Skeletal muscle tissue (tissue), 4 donors: ENCODE measurements around the gene ADAMTSL5. TPM values are rescaled to one million over a fixed set of nuclear protein-coding genes. Genes with fewer than 3 reads are reported as not detected.
"Not testable (repeated sequence)": the region's sequence is repeated elsewhere in the genome, so short reads cannot be mapped to it uniquely, and the experiment has no call there.

Source experiments
- H3K27ac ChIP-seq: one replicate; pipeline ENCODE4 v1.7.0; 2013; ENCODE audit warnings: mild to moderate bottlenecking, low read depth, low read length, inconsistent platforms
- H3K27me3 ChIP-seq, 3 donors: one replicate each; pipeline ENCODE4 v1.7.0; 2013; ENCODE audit warnings: low read length in 3 of 3; ENCODE audit not compliant: control insufficient read depth in 3 of 3, insufficient read depth in 3 of 3
- H3K36me3 ChIP-seq, 3 donors: one replicate each; pipeline ENCODE4 v1.7.0; 2013; ENCODE audit warnings: low read length in 3 of 3; ENCODE audit not compliant: control insufficient read depth in 3 of 3, insufficient read depth in 3 of 3
- H3K4me1 ChIP-seq, 3 donors: one replicate each; pipeline ENCODE4 v1.7.0; 2013; ENCODE audit warnings: low read length in 3 of 3, mild to moderate bottlenecking in 3 of 3; ENCODE audit not compliant: control insufficient read depth in 3 of 3, insufficient read depth in 3 of 3
- H3K4me3 ChIP-seq, 3 donors: one replicate each; pipeline ENCODE4 v1.7.0; 2013; ENCODE audit warnings: low read length in 3 of 3
- H3K9ac ChIP-seq, 3 donors: one replicate each; pipeline ENCODE4 v1.7.0; 2013; ENCODE audit warnings: low read length in 3 of 3, mild to moderate bottlenecking in 3 of 3, moderate library complexity in 2 of 3, low read depth in 1 of 3
- H3K9me3 ChIP-seq, 3 donors: one replicate each; pipeline ENCODE4 v1.7.0; 2013; ENCODE audit warnings: low read length in 3 of 3; ENCODE audit not compliant: control insufficient read depth in 3 of 3
- total RNA-seq: library from RNA; depleted of rRNA; stranded (reverse); fragments of >200 nt; gene quantifications from one replicate; pipeline ENCODE4 v1.2.3, GENCODE V29; 2014
- donor health status: Osteomylitis.

The ADAMTSL5 gene
- total RNA-seq, 1 donor from 2014 or later, result 3.1 TPM

DNA sequence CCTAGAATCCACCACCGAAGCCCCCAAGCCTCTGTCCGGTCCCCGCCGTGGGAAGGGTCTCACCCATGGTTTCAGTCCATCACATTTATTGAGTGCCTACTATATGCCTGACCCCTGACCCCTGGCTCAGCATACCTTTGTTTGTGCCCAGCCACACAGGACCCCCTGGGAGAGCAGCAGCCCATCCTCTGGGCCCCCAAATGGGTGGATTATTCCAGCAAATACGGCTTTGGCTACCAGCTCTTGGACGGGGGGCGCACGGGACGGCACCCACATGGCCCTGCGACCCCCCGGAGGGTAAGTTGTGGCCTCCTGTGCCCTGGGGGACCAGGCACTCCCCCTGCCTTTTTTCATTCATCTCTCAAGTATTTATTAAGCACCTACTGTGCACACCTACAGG is 18.8 kb upstream of the ADAMTSL5 start:
- no peak overlapping the region for H3K27ac ChIP-seq
- H3K9ac ChIP-seq, result no peak overlapping the region
- no peaks in the 10 kb centered on the region for H3K4me1 ChIP-seq
- H3K9me3 ChIP-seq, result no peaks in the 10 kb centered on the region
- H3K27me3 ChIP-seq, result peaks cover 19 to 55% (median 41%) of the 10 kb centered on the region in 3 donors
- no peaks in the 10 kb centered on the region for H3K36me3 ChIP-seq
- H3K4me3 ChIP-seq, result no peak overlapping the region

DNA sequence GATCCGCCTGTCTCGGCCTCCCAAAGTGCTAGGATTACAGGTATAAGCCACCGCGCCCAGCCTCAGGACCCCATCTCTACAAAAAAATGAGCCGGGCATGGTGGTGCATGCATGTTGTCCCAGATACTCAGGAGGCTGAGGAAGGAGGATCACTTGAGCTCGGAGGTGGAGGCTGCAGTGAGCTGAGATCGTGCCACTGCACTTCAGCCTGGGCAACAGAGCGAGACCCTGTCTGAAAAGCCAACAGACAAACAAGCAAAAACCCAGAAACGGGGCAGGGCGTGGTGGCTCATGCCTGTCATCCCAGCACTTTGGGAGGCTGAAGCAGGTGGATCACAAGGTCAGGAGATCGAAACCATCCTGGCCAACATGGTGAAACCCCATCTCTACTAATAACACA is 18.0 kb upstream of the ADAMTSL5 start:
- H3K27ac ChIP-seq, H3K9ac ChIP-seq, H3K36me3 ChIP-seq, H3K4me1 ChIP-seq, H3K9me3 ChIP-seq, H3K4me3 ChIP-seq: not testable (repeated sequence)
- peaks cover 26 to 62% (median 49%) of the 10 kb centered on the region in 3 donors for H3K27me3 ChIP-seq

DNA sequence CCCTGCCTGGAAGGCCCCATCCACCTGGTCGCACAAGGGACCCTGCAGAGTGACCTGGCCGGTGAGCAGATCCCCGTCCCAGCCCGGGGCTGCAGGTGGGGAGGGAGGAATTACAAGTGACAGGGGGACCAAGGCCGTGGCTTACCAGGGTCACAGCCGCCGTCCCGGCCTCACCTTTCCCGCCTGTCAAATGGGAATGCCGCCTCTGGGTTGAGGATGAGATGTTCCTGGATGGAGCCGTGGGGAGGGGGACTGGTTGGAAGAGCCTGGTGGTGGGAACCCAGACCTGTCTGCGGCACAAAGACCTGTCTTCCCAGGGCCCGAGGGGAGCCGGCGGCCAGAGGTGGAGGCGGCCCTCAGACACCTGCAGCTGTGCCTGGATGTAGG is 16.6 kb upstream of the ADAMTSL5 start:
- H3K9ac ChIP-seq, result no peak overlapping the region
- no peak overlapping the region for H3K27ac ChIP-seq
- peaks cover 41 to 67% (median 61%) of the 10 kb centered on the region in 3 donors for H3K27me3 ChIP-seq
- no peaks in the 10 kb centered on the region for H3K9me3 ChIP-seq
- H3K4me1 ChIP-seq, result peaks cover 0 to 6% (median 1%) of the 10 kb centered on the region in 3 donors
- no peak overlapping the region for H3K4me3 ChIP-seq
- H3K36me3 ChIP-seq, result no peaks in the 10 kb centered on the region

DNA sequence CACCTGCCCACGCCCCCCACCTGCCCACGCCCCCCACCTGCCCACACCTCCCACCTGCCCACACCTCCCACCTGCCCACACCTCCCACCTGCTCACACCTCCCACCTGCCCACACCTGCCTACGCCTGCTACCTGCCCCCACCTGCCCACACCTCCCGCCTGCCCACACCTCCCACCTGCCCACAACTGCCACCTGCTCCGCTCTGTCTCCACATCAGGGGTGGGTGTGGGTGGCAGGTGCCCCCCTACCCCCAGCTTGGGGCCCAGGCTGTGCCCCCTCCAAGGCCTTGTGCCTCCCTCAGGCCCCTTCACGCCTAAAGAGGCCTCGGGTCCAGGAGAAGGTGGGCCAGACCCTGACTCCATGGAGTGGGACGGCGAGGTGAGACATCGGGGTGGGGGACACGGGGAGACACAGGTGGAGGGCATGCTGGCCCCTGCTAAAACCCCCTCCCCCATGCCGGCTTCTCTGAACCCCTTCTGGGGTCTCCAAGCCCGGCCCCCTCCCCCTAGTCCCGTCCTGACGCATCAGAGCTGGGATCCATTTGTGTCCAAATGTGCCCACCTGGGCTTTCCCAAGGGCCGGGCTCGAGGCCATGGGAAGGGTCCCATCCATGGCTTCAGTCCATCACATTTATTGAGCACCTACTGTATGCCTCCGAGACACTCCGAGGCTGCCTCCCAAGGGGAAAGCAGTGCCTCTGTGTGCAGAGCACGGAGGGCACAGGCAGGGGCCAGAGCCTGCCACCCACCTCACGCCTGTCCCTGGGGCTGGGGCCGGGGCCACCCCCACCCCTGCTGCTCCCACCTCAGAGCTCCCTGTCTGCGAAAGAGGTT is 16.0 kb upstream of the ADAMTSL5 start:
- no peak overlapping the region for H3K9ac ChIP-seq
- no peak overlapping the region for H3K27ac ChIP-seq
- H3K9me3 ChIP-seq, result no peaks in the 10 kb centered on the region
- H3K4me1 ChIP-seq, result peaks cover 0 to 9% (median 3%) of the 10 kb centered on the region in 3 donors
- no peaks in the 10 kb centered on the region for H3K36me3 ChIP-seq
- H3K27me3 ChIP-seq, result peaks cover 44 to 70% (median 64%) of the 10 kb centered on the region in 3 donors
- H3K4me3 ChIP-seq, result no peak overlapping the region

DNA sequence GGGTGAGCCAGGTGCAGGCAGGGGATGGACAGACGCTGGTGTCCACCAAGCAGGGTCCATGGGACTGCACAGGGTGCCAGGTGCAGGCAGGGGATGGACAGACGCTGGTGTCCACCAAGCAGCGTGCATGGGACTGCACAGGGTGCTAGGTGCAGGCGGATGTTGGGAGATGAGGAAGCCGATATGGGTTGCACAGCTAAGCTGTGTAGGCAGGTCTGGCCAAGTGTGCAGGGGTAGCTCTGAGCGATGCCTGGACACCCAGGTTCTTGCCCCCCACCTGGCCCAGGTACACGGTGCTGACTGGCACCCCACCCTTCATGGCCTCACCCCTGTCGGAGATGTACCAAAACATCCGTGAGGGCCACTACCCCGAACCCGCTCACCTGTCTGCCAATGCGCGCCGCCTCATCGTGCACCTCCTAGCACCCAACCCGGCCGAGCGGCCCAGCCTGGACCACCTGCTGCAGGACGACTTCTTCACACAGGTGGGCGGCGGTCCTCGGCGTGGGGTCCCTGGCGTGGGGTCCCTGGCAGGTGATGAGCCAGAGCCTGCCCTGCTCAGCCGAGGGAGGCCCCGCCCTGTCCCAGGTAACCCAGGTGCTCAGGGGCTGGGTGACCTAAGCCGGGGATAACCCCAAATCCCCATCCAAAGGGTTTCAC is 15.0 kb upstream of the ADAMTSL5 start:
- Histone ChIP-seq H3K9me3 (no peaks in the 10 kb centered on the region), H3K27ac (no peak overlapping the region), H3K36me3 (no peaks in the 10 kb centered on the region), H3K9ac (no peak overlapping the region), H3K4me1 (peaks cover 0 to 9% (median 3%) of the 10 kb centered on the region in 3 donors), H3K4me3 (no peak overlapping the region), H3K27me3 (peaks cover 51 to 74% (median 68%) of the 10 kb centered on the region in 3 donors)

DNA sequence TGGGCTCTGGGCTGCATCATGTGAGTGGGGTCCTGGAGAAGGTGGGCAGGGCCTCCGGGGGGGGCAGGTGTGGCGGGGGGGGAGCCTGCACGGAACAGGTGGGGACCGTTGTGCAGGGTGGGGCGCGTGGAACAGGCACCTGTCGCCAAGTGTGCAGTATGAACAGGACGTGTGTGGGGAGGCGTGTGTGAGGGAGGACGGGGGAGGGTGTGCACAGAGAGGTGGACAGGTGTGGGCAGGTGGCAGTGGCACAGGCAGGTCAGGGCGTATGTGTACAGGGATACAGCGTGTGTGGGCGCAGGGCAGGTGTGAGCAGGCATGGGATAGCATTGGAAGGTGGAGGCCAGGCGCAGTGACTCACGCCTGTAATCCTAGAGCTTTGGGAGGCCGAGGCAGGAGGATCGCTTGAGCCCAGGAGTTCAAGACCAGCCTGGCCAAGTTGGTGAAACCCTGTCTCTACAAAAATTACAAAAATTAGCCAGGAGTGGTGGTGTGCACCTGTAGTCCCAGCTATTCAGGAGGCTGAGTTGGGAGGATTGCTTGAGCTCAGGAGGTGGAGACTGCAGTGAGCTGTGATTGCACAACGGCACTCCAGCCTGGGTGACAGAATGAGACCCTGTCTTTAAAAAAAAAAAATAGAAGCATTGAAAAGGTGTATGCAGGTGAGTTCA is 14.3 kb upstream of the ADAMTSL5 start:
- Histone ChIP-seq H3K27ac (no peak overlapping the region), H3K4me1 (peaks cover 0 to 9% (median 3%) of the 10 kb centered on the region in 3 donors), H3K36me3 (no peaks in the 10 kb centered on the region), H3K9ac (no peak overlapping the region), H3K9me3 (no peaks in the 10 kb centered on the region), H3K27me3 (peaks cover 51 to 73% (median 70%) of the 10 kb centered on the region in 3 donors), H3K4me3 (no peak overlapping the region)

DNA sequence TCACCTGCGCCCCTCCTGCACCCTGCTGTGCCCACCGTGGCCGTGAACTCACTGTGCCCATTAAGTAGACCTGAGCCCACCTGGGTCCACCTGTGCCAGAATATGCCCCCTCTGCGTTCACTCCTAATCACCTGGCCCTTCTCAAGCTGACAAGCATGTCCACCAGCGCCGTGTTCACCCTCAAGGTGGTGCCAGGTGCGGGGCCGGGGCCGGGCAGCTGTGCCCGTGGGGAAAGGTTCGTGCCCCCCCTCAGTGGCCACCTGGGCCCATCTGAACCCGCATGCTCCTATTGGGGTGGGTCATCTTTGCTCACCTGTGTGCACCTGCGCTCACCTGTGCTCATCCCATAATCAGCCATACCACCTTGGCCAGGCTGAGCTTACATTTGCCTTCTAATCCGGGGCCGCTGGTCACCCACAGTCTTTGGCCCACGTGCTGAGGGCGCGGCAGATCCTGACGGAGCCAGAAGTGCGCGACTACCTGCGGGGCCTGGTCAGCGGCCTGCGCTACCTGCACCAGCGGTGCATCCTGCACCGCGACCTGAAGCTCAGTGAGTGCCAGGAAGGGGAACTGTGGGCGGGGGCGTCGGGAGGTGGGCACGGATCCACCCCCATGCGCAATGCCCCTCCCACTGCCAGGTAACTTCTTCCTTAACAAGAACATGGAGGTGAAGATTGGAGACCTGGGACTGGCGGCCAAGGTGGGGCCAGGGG is 13.4 kb upstream of the ADAMTSL5 start:
- Histone ChIP-seq H3K27ac (no peak overlapping the region), H3K36me3 (no peaks in the 10 kb centered on the region), H3K27me3 (peaks cover 46 to 69% (median 65%) of the 10 kb centered on the region in 3 donors), H3K9ac (no peak overlapping the region), H3K4me1 (peaks cover 0 to 9% (median 3%) of the 10 kb centered on the region in 3 donors), H3K9me3 (no peaks in the 10 kb centered on the region), H3K4me3 (no peak overlapping the region)

DNA sequence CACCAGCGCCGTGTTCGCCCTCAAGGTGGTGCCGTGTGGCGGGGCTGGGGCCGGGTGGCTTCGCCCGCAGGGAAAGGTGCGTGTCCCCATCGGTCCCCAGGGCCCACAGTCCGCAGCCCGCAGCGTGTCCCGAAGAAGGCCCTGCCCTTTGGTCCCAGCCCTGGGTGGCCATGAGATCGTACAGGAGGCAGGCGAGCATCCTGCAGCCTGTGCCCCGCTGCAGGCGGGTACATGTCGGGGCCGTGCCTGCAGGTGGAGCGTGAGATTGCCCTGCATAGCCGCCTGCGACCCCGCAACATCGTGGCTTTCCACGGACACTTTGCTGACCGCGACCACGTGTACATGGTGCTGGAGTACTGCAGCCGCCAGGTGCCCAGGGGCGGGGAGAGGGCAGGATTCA is 12.5 kb upstream of the ADAMTSL5 start:
- Histone ChIP-seq H3K9ac (no peak overlapping the region), H3K4me3 (no peak overlapping the region), H3K9me3 (no peaks in the 10 kb centered on the region), H3K36me3 (no peaks in the 10 kb centered on the region), H3K27ac (no peak overlapping the region), H3K4me1 (peaks cover 0 to 9% (median 3%) of the 10 kb centered on the region in 3 donors), H3K27me3 (peaks cover 46 to 69% (median 64%) of the 10 kb centered on the region in 3 donors)

DNA sequence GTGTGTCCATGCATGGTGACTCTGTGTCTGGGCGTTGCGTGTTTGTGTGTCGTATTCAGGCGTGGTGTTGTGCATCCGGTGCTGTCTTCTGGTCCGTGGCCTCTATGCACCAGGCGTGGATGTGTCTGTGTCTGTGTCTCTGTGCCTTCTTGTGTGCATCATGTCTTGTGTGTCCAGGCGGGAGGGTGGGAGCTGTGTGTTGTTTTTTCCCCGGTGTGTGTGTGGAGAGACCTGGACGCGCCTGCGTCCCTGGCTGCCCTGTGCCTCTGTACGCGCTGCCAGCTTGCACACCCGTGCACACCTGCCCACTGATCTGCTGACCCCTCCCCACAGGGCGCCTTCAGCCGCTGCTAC is 12.1 kb upstream of the ADAMTSL5 start:
- Histone ChIP-seq H3K27me3 (peaks cover 46 to 72% (median 65%) of the 10 kb centered on the region in 3 donors), H3K27ac (no peak overlapping the region), H3K4me3 (no peak overlapping the region), H3K36me3 (no peaks in the 10 kb centered on the region), H3K9ac (no peak overlapping the region), H3K4me1 (peaks cover 0 to 9% (median 3%) of the 10 kb centered on the region in 3 donors), H3K9me3 (no peaks in the 10 kb centered on the region)
